Lower lobe of right lung (tissue), 2 donors: ENCODE data around the gene RNF113B. TPM values are rescaled to one million over a fixed set of nuclear protein-coding genes. Genes with fewer than 3 reads are reported as not detected.
A peak's percentile ranks its signal among the peaks of the same experiment; 100 is the strongest.

ENCODE experiments used
- ATAC-seq, 2 donors: fragments of 200-7000 bp; cut with Tn5 transposase; one replicate each; pipeline ENCODE4 v1.9.1; 2020 to 2022; ENCODE audit warnings: mild to moderate bottlenecking in 2 of 2, moderate library complexity in 2 of 2
- DNase-seq: peaks from one replicate; pipeline ENCODE4 v3.0.0-alpha.2; 2020
- H3K27ac ChIP-seq: fragments of 200-600 bp; one replicate; pipeline ENCODE4 v1.8.0; 2022
- H3K27me3 ChIP-seq: fragments of 200-600 bp; one replicate; pipeline ENCODE4 v1.8.0; 2022; ENCODE audit warnings: low read depth
- H3K36me3 ChIP-seq: fragments of 200-600 bp; one replicate; pipeline ENCODE4 v1.8.0; 2022; ENCODE audit warnings: mild to moderate bottlenecking
- H3K4me1 ChIP-seq: fragments of 200-600 bp; one replicate; pipeline ENCODE4 v1.8.0; 2022
- H3K4me3 ChIP-seq: fragments of 200-600 bp; one replicate; pipeline ENCODE4 v1.8.0; 2022; ENCODE audit warnings: mild to moderate bottlenecking
- H3K9me3 ChIP-seq: fragments of 200-600 bp; one replicate; pipeline ENCODE4 v1.8.0; 2022
- intact Hi-C: fragments of 100-400 bp; cut with DNase I; formaldehyde crosslinking; loops from one replicate; pipeline ENCODE4 v1.11.0; 2022
- total RNA-seq: library from RNA; stranded (reverse); fragmentation: NEBNext Ultra II Directional; extraction: Animal tissue kit (Norgen Biotek cat#: 25700); gene quantifications from one replicate; pipeline ENCODE4 v1.2.1, GENCODE V29; 2021
- TF ChIP-seq, protein P1 (sequence below): fragments of 200-600 bp; IDR thresholded peaks from one replicate; pipeline ENCODE4 v1.8.0; 2022; ENCODE audit warnings: antibody characterized with exemption, mild to moderate bottlenecking
- donor health status: DM: no; HTN: yes; CAD: no; lungs with severe emphysema.

RNF113B gene
- total RNA-seq, 1 donor from 2014 or later, result not detected

DNA sequence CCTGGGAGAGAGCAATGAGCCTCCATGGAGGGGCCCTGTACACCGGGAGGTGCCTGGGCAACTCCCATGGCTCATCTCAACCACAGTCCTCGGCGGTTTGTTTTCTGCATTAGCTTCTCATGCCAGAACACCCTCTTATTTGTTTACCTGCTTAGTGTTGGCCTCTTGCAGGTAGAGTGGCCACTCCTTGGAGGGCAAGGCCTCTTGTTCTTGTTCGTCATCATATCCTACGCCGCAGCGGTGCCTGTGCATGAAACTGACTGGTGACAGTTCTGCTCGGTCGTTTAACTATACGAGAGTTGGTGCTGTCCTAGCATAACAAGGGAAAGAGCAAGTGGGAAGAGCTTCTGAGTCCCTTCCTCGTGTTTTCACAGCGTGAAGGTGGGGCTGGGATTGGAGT is 40.5 kb upstream of the RNF113B start:
- H3K4me1 ChIP-seq, result peaks cover 67% of the 10 kb centered on the region
- no peaks in the 10 kb centered on the region for H3K9me3 ChIP-seq
- TF ChIP-seq, protein P1, sequence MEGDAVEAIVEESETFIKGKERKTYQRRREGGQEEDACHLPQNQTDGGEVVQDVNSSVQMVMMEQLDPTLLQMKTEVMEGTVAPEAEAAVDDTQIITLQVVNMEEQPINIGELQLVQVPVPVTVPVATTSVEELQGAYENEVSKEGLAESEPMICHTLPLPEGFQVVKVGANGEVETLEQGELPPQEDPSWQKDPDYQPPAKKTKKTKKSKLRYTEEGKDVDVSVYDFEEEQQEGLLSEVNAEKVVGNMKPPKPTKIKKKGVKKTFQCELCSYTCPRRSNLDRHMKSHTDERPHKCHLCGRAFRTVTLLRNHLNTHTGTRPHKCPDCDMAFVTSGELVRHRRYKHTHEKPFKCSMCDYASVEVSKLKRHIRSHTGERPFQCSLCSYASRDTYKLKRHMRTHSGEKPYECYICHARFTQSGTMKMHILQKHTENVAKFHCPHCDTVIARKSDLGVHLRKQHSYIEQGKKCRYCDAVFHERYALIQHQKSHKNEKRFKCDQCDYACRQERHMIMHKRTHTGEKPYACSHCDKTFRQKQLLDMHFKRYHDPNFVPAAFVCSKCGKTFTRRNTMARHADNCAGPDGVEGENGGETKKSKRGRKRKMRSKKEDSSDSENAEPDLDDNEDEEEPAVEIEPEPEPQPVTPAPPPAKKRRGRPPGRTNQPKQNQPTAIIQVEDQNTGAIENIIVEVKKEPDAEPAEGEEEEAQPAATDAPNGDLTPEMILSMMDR, result no peak
- intact Hi-C loops, result no loop called here
- DNase-seq (peak; percentile 71), ATAC-seq (peak; percentile 74 to 78)
- no peaks in the 10 kb centered on the region for H3K27me3 ChIP-seq
- H3K4me3 ChIP-seq, result no peak overlapping the region
- H3K27ac ChIP-seq, result peak overlapping the region; percentile 58
- peaks cover 11% of the 10 kb centered on the region for H3K36me3 ChIP-seq

DNA sequence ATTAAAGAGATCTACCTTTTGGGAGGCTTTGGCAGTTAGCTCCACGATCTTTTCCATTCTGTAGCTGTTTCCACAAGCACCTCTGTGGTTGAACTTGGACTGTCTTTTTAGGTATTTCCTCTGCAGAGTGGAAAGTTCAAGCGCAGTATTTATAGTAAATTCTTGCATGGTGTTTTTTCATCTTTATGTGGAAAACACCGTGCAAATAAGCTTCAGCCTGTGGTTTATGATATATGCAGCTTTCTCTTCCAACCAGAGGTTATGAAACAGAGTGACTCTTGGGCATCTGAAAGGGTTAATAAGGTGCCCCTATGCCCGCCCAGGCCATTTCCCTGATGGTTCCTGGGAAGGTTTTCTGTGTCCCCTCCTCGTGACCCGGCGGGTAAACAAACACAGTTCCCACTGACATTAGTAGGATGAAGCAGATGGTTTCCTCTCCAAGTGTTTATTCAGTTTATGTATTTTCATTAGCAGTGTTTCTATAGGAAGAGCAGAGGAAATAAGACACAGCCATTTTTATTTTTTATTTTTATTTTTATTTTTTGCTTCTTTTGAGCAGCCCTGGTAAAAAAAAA is 39.7 kb upstream of the RNF113B start:
- Histone ChIP-seq H3K27me3 (no peaks in the 10 kb centered on the region), H3K27ac (peak overlapping the region; percentile 58), H3K4me3 (no peak overlapping the region), H3K36me3 (peaks cover 11% of the 10 kb centered on the region), H3K4me1 (peaks cover 60% of the 10 kb centered on the region), H3K9me3 (no peaks in the 10 kb centered on the region)
- no peak for DNase-seq
- no peak for ATAC-seq
- intact Hi-C loops, result no loop called here
- TF ChIP-seq, protein P1, result no peak

DNA sequence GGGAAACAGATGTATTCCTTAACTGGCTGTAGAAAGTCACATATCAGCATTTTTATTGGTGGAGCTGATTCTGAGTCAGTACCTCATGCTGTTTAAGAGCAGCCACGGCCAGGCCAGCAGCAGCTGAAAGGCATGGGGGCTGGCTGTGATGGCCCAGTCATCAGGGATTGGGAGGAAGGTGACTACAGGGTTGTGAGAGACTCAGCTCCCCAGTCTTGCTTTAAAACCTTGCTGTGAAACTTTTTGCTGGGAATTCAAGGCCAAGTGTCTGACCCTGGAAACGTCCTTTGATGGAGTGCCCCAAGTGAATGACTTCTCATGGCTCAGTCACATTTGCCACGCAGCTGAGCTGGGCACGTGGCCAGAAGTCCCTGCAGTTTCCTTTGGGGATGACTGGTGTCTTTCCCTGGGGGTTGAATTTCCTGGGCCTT is 39.1 kb upstream of the RNF113B start:
- DNase-seq (no peak), ATAC-seq (peak in 1 of 2 donors; percentile 2)
- peak overlapping the region; percentile 49 for H3K27ac ChIP-seq
- no peaks in the 10 kb centered on the region for H3K27me3 ChIP-seq
- TF ChIP-seq, protein P1, result no peak
- H3K9me3 ChIP-seq, result no peaks in the 10 kb centered on the region
- peaks cover 53% of the 10 kb centered on the region for H3K4me1 ChIP-seq
- H3K4me3 ChIP-seq, result no peak overlapping the region
- intact Hi-C loops, result no loop called here
- H3K36me3 ChIP-seq, result peaks cover 11% of the 10 kb centered on the region

DNA sequence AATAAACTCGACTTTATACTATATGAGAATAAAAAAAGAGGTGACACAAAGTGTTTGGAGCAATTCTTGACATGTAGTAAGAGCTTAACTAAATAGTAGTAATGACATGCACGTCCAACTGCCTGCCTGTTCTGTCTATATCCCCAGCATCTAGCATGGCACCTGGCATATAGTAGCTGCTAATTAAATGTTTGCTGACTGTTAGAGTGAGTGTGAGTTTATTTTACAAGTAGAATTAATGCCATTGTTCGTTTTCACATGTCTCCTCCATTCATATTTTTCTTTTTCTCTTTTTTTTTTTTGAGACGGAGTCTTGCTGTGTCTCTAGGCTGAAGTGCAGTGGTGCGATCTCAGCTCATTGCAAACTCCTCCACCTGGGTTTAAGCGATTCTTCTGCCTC is 38.4 kb upstream of the RNF113B start:
- peak overlapping the region; percentile 32 for H3K27ac ChIP-seq
- intact Hi-C loops, result no loop called here
- ATAC-seq (no peak), DNase-seq (no peak)
- no peak overlapping the region for H3K4me3 ChIP-seq
- TF ChIP-seq, protein P1, result no peak
- H3K36me3 ChIP-seq, result peaks cover 11% of the 10 kb centered on the region
- H3K9me3 ChIP-seq, result no peaks in the 10 kb centered on the region
- H3K4me1 ChIP-seq, result peaks cover 47% of the 10 kb centered on the region
- no peaks in the 10 kb centered on the region for H3K27me3 ChIP-seq

DNA sequence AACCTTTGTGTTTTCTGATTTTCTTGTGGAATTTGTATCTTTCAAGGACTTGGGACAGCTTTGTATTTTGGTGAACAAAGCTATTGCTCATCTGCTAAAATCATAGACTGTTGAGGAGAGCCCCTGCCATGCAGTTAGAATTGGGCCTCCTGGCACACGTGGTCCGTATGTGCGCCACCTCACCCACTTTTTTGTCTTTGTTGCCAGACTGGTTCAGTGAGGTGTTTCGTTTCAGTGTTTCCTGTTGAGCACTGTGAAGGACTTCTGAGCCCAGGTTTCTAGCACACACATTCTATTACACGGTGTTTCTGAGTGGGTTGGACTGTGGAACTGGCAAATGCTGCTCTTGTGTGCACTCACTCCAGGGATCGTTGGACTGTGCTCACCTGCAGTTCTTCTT is 37.6 kb upstream of the RNF113B start:
- Histone ChIP-seq H3K9me3 (no peaks in the 10 kb centered on the region), H3K4me3 (no peak overlapping the region), H3K36me3 (peaks cover 11% of the 10 kb centered on the region), H3K27me3 (no peaks in the 10 kb centered on the region), H3K4me1 (peaks cover 40% of the 10 kb centered on the region), H3K27ac (peak overlapping the region; percentile 31)
- DNase-seq (no peak), ATAC-seq (peak; percentile 87)
- intact Hi-C loops, result no loop called here
- TF ChIP-seq, protein P1, result no peak
